HG03159 (cell line): ENCODE data around the gene ARL4C.
"Not testable (repeated sequence)": the region's sequence is repeated elsewhere in the genome, so short reads cannot be mapped to it uniquely, and the experiment has no call there.

Experiments used
- ATAC-seq: cut with Tn5 transposase; IDR thresholded peaks from one replicate; pipeline ENCODE4 v1.9.1; 2021; ENCODE audit warnings: mild to moderate bottlenecking, moderate library complexity; ENCODE audit not compliant: unreplicated experiment

Gene ARL4C

GRCh38 chr2:234478121-234478858 lies 18.6 kb downstream of the ARL4C start:
- ATAC-seq, result no peak

- no peak for ATAC-seq
Measured at GRCh38 chr2:234476766-234477165, 20.1 kb downstream of the ARL4C start.

- no peak for ATAC-seq
Measured at GRCh38 chr2:234474654-234475053, 22.2 kb downstream of the ARL4C start.

- ATAC-seq, result no peak
Measured at GRCh38 chr2:234472155-234472554, 24.7 kb downstream of the ARL4C start.

GRCh38 chr2:234469972-234470371 lies 26.9 kb downstream of the ARL4C start:
- ATAC-seq, result no peak

GRCh38 chr2:234469251-234469845 lies 27.5 kb downstream of the ARL4C start:
- no peak for ATAC-seq

GRCh38 chr2:234468503-234468902 lies 28.4 kb downstream of the ARL4C start:
- ATAC-seq, result no peak

GRCh38 chr2:234467289-234467688 lies 29.6 kb downstream of the ARL4C start:
- no peak for ATAC-seq

GRCh38 chr2:234464291-234464645 lies 32.6 kb downstream of the ARL4C start:
- no peak for ATAC-seq

GRCh38 chr2:234463626-234464290 lies 33.1 kb downstream of the ARL4C start:
- no peak for ATAC-seq

- ATAC-seq, result no peak
Measured at GRCh38 chr2:234462218-234462992, 34.5 kb downstream of the ARL4C start.

- ATAC-seq, result no peak
Measured at GRCh38 chr2:234459401-234460009, 37.4 kb downstream of the ARL4C start.

- ATAC-seq, result no peak
Measured at GRCh38 chr2:234458466-234458865, 38.4 kb downstream of the ARL4C start.

- ATAC-seq, result no peak
Measured at GRCh38 chr2:234457421-234457820, 39.5 kb downstream of the ARL4C start.

GRCh38 chr2:234455246-234455645 lies 41.6 kb downstream of the ARL4C start:
- not testable (repeated sequence) for ATAC-seq

GRCh38 chr2:234454433-234454832 lies 42.4 kb downstream of the ARL4C start:
- no peak for ATAC-seq

GRCh38 chr2:234453216-234453615 lies 43.7 kb downstream of the ARL4C start:
- no peak for ATAC-seq

GRCh38 chr2:234451852-234452625 lies 44.8 kb downstream of the ARL4C start:
- no peak for ATAC-seq

GRCh38 chr2:234451242-234451641 lies 45.6 kb downstream of the ARL4C start:
- no peak for ATAC-seq

- no peak for ATAC-seq
Measured at GRCh38 chr2:234450431-234451124, 46.3 kb downstream of the ARL4C start.
